HG03469 (cell line): ENCODE measurements around the gene ARL15.

Experiments used
- ATAC-seq: cut with Tn5 transposase; IDR thresholded peaks from one replicate; pipeline ENCODE4 v1.9.1; 2021; ENCODE audit warnings: mild to moderate bottlenecking, moderate library complexity, moderate number of reproducible peaks; ENCODE audit not compliant: unreplicated experiment

ARL15 gene

DNA sequence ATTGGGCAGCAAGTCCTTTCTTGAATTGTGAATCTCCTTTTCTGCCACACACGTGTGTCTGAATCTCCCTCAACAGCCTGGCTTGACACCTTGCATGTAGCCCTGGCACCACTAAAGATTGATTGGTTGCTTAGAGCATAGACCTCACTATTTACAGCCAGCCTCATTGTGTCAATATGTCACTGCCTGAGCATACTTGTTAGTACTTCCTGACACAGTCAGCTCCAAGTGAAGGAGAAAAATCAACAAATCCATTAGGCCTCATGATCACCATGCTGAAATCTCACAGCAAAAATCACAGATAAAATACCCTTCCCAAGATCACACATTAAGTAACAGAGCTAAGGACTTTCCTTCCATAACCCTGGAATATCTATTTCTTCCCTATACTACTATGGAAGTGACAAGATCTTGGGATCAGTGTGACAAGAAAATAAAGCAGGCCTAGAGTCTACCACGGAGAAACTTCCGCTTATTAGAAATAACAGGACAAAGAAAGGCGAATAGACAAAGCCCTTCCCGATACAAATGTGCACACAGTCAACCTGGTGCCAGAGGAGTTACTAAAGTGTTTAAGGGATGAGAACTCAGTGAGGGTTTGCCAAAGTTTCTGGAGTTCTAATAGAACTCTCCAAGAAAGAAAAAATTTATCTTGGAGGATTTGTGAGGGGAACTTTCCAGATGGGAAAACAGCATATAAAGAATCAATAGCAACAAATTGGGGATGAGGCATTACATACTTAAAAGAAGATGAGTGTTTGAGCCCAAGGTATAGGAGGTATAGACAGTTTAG lies 5.6 kb upstream of the ARL15 start:
- no peak for ATAC-seq

- no peak for ATAC-seq
Observed at GRCh38 chr5:54313311-54314270, 3.2 kb upstream of the ARL15 start.

DNA sequence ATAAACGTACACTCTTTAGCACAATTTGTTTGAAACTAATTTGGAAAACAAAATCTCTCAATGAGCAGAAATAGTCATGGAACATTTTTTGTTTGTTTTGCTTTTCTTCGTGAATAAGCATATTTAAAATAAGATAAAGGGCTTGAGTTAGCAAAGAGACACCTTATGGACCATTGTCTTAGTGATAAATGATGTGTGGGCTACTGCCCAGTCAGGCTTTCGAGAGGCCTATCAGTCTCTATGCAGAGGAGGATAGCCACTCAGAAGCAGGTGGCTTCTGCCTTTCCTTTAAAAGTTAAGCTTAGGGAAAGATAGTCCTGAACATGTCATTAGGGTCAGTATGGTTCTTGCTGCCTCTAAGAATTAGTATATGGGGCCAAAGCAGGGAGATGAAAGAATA lies 2.1 kb upstream of the ARL15 start:
- no peak for ATAC-seq

DNA sequence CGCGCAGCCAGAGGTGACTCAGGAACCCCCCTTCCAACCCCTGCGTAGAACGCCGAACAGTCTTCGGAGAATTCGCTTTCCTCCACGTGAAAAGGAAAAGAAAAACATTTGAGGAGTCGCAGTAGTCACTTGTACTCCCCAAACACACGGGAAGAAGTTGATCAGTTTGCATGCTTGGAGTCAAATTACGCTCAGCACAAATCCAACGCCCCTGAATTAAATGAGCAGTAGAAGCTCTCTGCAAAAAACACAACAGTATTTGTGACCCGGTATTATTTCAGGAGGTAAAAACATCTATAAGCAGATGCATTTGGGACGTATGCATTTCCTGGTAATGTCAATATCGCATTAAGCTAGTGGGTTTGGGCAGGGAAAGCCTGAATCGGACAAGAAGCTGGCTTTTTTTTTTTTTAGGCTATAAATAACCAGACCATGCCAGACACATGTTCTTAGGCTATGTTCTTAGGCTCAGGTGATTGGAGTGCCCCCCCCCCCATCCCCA lies 854 bp upstream of the ARL15 start:
- ATAC-seq, result peak; percentile 1

- ATAC-seq, result peak; percentile 1
Observed at GRCh38 chr5:54309691-54310432, 511 bp downstream of the ARL15 start.

- no peak for ATAC-seq
Observed at GRCh38 chr5:54309276-54309675, 1.1 kb downstream of the ARL15 start.

- ATAC-seq, result no peak
Observed at GRCh38 chr5:54307583-54307982, 2.8 kb downstream of the ARL15 start.

DNA sequence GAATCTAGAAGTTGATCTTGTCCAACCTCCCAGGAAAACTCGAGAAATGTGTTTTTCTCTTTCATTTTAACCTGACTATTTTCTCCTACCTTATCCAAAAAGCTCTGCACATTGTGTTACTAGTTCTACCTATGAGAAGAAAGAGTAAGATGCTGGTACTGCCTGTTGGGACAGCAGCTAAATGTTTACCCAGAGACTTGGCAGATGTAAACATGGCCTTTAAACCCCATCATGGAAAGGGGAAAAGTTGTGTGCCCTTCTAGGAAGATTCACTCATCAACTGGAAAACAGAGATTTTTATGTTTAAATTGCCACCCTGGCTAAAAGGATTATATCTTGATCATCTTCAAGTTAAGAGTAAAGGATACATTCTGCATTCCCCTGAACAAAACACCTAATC lies 3.5 kb downstream of the ARL15 start:
- ATAC-seq, result no peak

DNA sequence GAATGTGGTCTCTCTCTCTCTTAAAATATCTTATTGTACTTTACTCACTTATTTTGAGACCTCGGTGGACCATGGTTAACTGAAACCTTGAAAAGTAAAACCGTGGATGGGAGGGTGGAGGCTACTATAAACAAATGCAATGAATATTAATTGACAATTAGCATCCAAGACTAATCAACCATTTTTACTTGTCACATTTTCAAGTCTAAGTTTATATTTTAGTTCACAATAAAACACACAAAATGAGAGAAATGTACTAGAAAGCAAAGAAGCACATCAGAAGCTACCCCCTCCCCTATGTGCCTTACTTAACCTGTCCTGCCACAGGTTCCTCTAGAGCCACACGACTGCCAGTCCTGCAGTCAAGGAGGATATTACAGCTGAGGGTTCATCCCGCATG lies 4.6 kb downstream of the ARL15 start:
- ATAC-seq, result no peak

DNA sequence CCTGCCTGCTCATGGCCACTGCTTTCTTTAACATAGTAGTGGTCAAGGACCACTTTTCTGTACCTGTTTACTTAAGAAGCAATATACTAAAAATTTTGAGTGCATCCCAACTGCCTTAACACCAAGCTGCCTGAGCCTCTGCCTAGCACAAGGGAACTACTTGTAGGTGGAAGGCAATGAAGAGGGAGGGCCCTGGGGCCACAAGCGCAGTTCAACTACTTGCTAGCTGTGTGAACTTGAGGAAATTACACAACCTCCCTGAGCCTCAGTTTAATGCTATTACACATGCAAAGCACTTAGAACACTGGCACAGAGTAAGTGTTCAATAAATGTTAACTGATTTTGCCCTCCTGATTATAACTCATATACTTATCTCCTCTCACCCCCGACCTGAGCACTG lies 6.3 kb downstream of the ARL15 start:
- ATAC-seq, result no peak

GRCh38 chr5:54302267-54302687 lies 8.1 kb downstream of the ARL15 start:
- ATAC-seq, result no peak

GRCh38 chr5:54301849-54302248 lies 8.5 kb downstream of the ARL15 start:
- ATAC-seq, result no peak

DNA sequence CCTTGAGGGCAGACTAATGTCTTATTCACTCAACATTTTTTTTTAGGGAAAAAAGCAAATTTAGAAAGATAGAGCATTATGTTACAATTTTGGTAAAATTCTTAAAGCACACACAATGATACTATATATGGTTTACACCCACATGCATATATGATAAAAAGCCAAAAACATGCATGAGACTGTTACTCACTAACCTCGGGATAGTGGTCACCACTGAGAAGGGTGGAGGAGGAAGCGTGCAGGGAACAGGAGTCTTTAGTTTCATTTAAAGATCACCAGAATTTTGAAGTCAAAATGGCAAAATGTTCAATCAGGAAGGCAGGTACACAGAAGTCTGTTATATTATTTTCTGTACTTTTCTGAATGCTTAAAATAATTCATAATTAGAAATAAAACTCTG lies 9.2 kb downstream of the ARL15 start:
- ATAC-seq, result no peak

DNA sequence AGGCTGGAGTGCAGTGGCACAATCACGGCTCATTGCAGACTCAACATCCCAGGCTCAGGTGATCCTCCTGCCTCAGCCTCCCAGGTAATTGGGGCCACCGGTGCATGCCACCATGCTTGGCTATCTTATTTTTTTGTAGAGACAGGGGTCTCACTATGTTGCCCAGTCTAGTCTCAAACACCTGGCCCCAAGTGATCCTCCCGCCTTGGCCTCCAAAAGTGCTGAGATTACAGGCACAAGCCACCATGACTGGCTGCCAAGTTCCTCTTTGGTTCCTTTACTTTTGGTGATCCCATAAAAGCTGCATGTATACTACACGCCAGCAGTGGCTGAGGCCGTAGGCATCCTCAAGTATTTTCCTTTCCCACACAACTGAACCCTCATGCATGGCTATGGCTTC lies 11.4 kb downstream of the ARL15 start:
- ATAC-seq, result no peak

DNA sequence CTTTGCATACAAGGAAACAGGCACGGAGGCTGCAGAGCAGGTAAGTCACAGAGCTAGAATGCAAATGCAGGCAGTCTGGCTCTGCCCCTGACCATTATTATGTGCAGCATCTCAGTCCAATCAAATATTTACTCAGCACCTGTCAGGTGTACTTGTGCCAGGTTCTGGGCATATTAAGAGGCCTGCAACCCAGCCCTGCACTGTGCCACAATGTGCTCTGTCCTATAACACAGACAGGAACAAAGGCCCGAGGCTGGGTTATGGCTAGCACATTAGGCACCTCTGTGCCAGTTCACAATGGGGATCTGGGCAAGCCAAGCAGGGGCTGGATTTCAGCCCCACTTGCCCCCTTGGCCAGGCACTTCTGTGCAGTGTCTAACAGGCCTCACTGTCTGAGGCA lies 14.0 kb downstream of the ARL15 start:
- no peak for ATAC-seq

DNA sequence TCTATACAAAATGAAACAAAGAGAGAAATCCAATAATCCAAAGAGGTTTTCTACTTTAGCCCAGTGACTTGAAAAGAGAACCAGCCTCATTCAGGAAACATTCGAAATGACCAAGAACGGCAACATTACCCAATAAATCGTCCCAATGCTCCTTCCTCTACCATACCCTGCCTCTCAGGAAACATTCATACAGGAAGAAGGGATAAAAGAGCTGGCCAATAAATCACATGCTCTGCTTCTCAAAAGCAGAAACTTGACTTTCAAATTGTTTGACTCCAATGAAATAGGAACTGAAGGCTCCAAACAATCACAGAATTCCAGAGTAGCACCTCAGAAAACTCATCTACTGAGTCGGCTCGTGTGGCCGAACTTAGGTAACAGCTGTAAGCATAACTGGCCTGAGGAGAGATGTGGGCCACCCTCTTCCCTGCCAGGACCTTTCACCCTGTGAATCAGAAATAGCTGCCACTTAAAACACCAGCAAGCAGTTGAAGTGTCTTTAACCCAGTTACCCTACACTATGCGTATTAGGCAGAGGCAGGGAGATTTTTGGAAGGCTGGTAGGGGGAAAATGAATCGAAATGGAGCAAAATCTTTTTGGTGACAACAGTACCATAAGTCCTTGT lies 14.6 kb downstream of the ARL15 start:
- ATAC-seq, result no peak

- ATAC-seq, result no peak
Observed at GRCh38 chr5:54294097-54294667, 16.2 kb downstream of the ARL15 start.

- ATAC-seq, result no peak
Observed at GRCh38 chr5:54292866-54293265, 17.5 kb downstream of the ARL15 start.

- no peak for ATAC-seq
Observed at GRCh38 chr5:54291498-54291897, 18.9 kb downstream of the ARL15 start.

- no peak for ATAC-seq
Observed at GRCh38 chr5:54289769-54290168, 20.6 kb downstream of the ARL15 start.
